ENCODE results near the gene ZNF711. TPM values are rescaled to one million over a fixed set of nuclear protein-coding genes. Genes with fewer than 3 reads are reported as not detected.

Gene ZNF711
- total RNA-seq (2022; extraction: Qiagen RNA extraction), result 0.60 to 0.90 TPM (median 0.81 TPM) in 5 replicates

DNA sequence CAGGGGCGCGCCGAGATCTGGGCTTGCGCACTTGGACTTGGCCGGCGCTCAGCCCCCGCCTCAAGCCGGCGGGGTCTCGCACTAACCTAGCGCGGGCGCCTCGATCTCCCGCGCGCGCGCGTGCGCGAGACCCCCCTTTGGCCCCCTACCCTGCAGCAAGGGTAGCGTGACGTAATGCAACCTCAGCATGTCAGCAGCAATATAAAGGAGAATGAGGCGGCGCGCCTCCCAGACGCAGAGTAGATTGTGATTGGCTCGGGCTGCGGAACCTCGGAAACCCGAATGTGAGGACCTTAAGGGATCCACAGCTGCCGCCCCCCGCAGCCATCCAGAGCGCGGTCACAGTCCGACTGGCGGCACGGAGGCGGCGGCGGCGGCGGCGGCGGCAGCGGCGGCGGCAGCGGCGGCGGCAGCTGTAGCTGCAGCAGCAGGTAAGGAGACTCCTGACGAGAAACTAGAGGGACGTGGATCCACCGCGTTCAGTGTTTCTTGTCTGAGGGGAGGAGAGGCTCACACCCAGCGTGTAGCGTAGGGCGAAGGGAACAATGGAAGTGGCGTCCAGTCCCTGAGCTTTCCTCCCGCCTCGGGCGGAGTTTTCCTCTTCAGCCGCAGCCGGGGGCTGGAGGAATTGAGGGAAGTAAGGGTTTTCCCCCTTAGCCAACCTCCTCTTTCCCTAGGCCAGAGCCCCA, at the start of gene ZNF711, which contains the start of gene SATL1:
Gene ZNF711 (plus strand): TSS at position 231 of the 689 bp plus-strand sequence. CDS start 3,582 bp downstream, outside the sequence.
Gene SATL1 (minus strand): TSS at position 19 of the 689 bp plus-strand sequence. CDS start 134,811 bp downstream, outside the sequence.

Other genes starting within 250 kb of the ZNF711 start
- gene APOOL, start 240.1 kb upstream of the ZNF711 start, total RNA-seq (2022; extraction: Qiagen RNA extraction), result 7.3 to 11.0 TPM (median 8.4 TPM) in 5 replicates
- gene SATL1, start 212 bp upstream of the ZNF711 start, total RNA-seq (2022; extraction: Qiagen RNA extraction), result not detected in 5 replicates
- gene POF1B, start 135.7 kb downstream of the ZNF711 start, total RNA-seq (2022; extraction: Qiagen RNA extraction), result 1.9 to 2.7 TPM (median 2.3 TPM) in 5 replicates